ENCODE measurements around the gene CFL2.

DNA sequence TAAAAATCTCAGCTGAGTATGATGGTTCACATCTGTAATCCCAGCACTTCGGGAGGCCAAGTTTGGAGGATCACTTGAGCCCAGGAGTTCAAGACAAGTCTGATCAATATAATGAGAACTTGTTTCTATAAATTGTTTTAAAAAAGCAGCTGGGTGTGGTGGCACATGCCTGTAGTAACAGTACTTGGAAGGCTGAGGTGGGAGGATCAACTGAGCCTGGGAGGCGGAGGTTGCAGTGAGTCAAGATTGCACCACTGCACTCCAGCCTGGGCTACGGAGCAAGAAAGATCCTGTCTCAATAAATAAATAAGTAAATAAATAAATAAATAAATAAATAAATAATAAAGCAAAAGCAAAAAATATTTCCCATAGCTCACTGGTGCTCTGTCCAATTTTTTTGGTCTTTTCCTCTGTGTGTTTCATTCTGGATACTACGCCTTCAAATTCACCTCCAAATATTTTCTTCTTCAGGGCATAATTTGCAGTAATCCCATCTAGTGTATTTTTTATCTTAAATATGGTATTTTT is 51.8 kb downstream of the CFL2 start:
- TF ChIP-seq POLR2A (IDR thresholded peaks at IDR 0.05): no peak
- no peak for TF ChIP-seq CTCF (IDR thresholded peaks at IDR 0.05)
